ENCODE results near the gene SLC6A5.
"Not testable (repeated sequence)": the region's sequence is repeated elsewhere in the genome, so short reads cannot be mapped to it uniquely, and the experiment has no call there.

The SLC6A5 gene

DNA sequence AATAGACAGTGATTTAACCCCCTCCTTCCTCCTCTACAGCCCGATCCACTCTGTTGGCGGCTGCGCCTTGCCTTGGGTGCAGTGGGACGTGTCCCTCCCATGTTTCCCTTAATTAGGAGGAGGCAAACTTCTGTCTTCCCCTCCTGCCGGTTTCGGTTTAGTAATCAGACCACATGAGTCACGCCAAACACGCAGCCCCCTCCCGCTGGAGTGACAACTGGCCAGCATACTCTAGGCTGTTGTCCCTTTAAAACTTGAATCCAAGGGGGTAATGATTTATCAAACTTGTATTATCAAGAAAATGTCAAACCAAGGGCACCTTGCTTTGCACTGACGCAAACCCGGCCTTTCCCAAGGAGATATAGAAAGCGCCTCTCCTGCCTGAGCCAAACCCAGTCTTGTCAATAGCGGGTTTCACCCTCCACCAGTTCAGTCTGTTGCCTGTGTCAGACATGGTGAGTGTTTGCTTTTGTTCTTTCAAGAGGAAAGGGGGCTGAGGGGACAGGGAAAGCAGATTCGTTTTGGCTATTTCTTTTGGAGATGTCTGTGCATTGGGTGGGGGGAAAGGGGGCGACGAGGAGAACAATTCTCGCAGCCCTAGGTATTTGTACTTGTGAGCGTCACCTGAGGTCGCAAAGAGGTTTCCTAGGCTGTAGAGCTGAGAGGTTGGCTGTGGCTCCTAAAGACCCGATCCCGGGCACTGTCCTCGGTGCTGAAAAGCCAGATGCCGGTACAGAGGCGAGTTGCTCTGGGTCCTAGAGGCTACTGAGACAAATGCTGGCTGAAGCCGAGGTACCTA lies at the start of gene SLC6A5:
TSS of gene SLC6A5 (plus strand) at position 388 of the 799 bp plus-strand sequence. CDS start at position 453, 65 bp downstream.
- H3K9me3 ChIP-seq (replicated peaks in 1 of 11), result peaks cover 28 to 51% (median 43%) of the 10 kb centered on the region in 11 experiments
- H4K20me1 ChIP-seq, result peaks cover 0 to 13% (median 0%) of the 10 kb centered on the region in 11 experiments; a peak in 3 of 22 replicates
- H3K27ac ChIP-seq, result no peak within 1 kb of the TSS
- peaks cover 56 to 76% (median 69%) of the 10 kb centered on the region in 11 experiments for H3K27me3 ChIP-seq
- no peaks in the 10 kb centered on the region for H3K36me3 ChIP-seq
- H3K4me3 ChIP-seq, result no peak within 1 kb of the TSS
- no peak for TF ChIP-seq Cebpa-rat (IDR thresholded peaks at IDR 0.05)
- no peak within 1 kb of the TSS for H3K4me2 ChIP-seq
- H3K9ac ChIP-seq, result no peak within 1 kb of the TSS
- H3K4me1 ChIP-seq, result no peaks in the 10 kb centered on the region

DNA sequence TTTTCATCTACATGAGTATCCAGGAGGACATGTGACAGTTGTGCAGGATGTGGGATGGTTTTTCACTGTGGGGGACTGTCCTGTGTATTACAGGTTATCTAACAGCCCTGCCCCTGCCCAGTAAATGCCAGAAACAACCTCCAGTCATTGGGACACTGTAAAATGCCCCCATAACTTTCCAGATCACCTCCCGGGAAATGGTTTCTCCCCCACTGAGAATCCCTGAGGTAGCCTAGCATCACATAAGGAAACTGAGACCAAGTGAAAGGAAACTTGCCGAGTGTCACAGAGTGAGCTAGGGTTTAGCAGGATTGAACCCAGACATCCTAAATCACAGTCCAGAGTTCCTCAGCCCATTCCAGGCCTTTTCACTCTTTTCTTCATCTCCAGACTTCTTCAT lies 48.3 kb upstream of the SLC6A5 start:
- H3K9me3 ChIP-seq (replicated peaks in 1 of 11), result peaks cover 9 to 16% (median 11%) of the 10 kb centered on the region in 11 experiments
- TF ChIP-seq Cebpa-rat (IDR thresholded peaks at IDR 0.05), result no peak

DNA sequence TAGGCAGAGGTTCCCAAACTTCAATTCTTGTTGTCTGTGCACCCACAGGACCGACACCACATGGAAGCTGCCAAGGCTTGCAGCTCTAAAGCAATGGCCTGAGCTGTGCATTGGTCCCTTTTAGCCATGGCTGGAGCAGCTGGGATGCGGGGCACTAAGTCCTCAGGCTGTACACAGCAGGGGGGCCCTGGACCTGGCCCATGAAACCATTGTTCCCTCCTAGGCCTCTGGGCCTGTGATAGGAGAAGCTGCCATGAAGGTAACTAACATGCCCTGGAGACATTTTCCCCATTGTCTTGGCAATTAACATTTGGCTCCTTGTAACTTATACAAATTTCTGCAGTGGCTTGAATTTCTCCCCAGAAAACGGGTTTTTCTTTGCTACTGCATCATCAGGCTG lies 43.6 kb upstream of the SLC6A5 start:
- Histone ChIP-seq H3K27me3 (no peaks in the 10 kb centered on the region), H4K20me1 (no peaks in the 10 kb centered on the region), H3K4me2 (no peak overlapping the region), H3K9me3 (replicated peaks in 1 of 11) (peaks cover 21 to 32% (median 26%) of the 10 kb centered on the region in 11 experiments), H3K4me3 (no peak overlapping the region), H3K4me1 (no peaks in the 10 kb centered on the region), H3K9ac (no peak overlapping the region), H3K36me3 (no peaks in the 10 kb centered on the region), H3K27ac (no peak overlapping the region)
- no peak for TF ChIP-seq Cebpa-rat (IDR thresholded peaks at IDR 0.05)

More for the DNA sequence above, 48.3 kb upstream of the SLC6A5 start:
- H3K27ac ChIP-seq, result no peak overlapping the region
- no peaks in the 10 kb centered on the region for H3K27me3 ChIP-seq
- no peak overlapping the region for H3K9ac ChIP-seq
- H3K36me3 ChIP-seq, result no peaks in the 10 kb centered on the region
- H4K20me1 ChIP-seq, result no peaks in the 10 kb centered on the region
- H3K4me3 ChIP-seq, result no peak overlapping the region
- H3K4me2 ChIP-seq, result no peak overlapping the region
- H3K4me1 ChIP-seq, result no peaks in the 10 kb centered on the region

DNA sequence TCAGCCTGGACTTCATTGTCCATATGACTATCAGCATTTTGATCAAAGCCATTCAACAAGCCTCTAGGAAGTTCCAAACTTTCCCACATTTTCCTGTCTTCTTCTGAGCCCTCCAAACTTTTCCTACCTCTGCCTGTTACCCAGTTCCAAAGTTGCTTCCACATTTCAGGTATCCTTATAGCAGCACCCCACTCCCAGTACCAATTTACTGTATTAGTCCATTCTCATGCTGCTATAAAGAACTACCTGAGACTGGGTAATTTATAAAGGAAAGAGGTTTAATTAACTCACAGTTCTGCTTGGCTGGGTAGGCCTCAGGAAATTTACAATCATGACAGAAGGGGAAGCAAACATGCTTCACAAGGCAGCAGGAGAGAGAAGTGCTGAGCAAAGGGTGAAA lies 43.0 kb upstream of the SLC6A5 start:
- H3K4me3 ChIP-seq, H3K4me1 ChIP-seq, H3K9ac ChIP-seq, H3K27ac ChIP-seq, H3K27me3 ChIP-seq, H3K4me2 ChIP-seq, H4K20me1 ChIP-seq, H3K36me3 ChIP-seq: not testable (repeated sequence)
- H3K9me3 ChIP-seq (replicated peaks in 1 of 11), result peaks cover 21 to 32% (median 26%) of the 10 kb centered on the region in 11 experiments

DNA sequence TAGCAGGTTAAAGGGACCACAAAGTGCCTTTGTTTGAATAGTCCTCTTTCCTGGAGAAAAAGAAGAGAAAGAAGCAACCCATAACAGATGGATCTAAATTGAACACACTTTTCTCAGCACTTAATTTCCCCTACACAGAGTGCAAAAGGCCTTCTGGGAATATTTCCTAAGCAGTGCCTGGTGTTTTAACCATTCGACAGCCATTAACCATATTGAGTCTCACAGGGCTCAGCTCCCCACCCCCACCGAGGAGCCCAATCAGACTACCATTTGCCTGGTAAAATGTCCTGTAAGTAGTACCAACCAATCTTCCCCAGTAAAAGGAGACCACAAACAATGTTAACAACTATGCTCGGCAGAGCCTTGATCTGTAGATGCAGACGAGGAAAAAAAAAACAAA lies 40.7 kb upstream of the SLC6A5 start:
- H3K4me2 ChIP-seq, result no peak overlapping the region
- H3K36me3 ChIP-seq, result no peaks in the 10 kb centered on the region
- peaks cover 21 to 32% (median 26%) of the 10 kb centered on the region in 11 experiments for H3K9me3 ChIP-seq (replicated peaks in 1 of 11)
- no peak overlapping the region for H3K27ac ChIP-seq
- no peak for TF ChIP-seq Cebpa-rat (IDR thresholded peaks at IDR 0.05)
- no peak overlapping the region for H3K9ac ChIP-seq
- H3K27me3 ChIP-seq, result no peaks in the 10 kb centered on the region
- H4K20me1 ChIP-seq, result no peaks in the 10 kb centered on the region
- H3K4me3 ChIP-seq, result no peak overlapping the region
- no peaks in the 10 kb centered on the region for H3K4me1 ChIP-seq

DNA sequence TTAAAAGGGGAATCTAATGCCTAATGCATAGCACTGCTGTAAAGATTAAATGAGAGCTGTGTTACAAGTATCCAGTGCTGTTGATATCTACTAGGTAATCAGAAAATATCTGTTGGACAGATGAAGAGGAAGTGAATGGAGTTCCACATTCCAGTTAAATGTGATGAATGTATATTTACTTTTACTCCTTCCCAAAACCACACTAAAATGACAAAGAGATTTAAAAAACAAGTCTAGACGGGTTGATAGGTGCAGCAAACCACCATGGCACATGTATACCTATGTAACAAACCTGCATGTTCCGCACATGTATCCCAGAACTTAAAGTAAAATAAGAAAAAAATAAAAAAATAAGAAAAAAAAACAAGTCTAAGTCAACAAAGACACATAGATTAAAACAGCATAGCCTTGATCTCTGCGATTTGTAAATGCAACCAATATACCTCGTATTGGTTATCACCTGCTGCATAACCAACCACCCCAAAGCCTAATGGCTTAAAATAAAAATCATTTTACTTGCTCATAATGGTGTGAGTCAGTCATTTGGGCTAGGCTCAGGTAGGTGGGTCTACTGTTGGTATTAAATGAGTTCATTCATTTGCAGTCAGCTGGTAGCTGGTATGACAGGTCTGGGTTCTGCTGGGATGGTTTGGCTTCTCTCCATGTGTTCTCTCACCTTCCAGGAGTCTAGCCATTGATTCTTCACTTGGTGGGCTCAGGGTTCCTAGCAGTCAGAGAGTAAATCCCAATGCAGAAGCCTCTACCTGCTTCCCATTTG lies 39.7 kb upstream of the SLC6A5 start:
- H3K9ac ChIP-seq, result no peak overlapping the region
- H4K20me1 ChIP-seq, result no peaks in the 10 kb centered on the region
- no peaks in the 10 kb centered on the region for H3K36me3 ChIP-seq
- no peaks in the 10 kb centered on the region for H3K27me3 ChIP-seq
- no peak for TF ChIP-seq Cebpa-rat (IDR thresholded peaks at IDR 0.05)
- H3K9me3 ChIP-seq (replicated peaks in 1 of 11), result peaks cover 21 to 29% (median 26%) of the 10 kb centered on the region in 11 experiments
- H3K4me2 ChIP-seq, result no peak overlapping the region
- H3K4me3 ChIP-seq, result no peak overlapping the region
- no peak overlapping the region for H3K27ac ChIP-seq
- no peaks in the 10 kb centered on the region for H3K4me1 ChIP-seq

DNA sequence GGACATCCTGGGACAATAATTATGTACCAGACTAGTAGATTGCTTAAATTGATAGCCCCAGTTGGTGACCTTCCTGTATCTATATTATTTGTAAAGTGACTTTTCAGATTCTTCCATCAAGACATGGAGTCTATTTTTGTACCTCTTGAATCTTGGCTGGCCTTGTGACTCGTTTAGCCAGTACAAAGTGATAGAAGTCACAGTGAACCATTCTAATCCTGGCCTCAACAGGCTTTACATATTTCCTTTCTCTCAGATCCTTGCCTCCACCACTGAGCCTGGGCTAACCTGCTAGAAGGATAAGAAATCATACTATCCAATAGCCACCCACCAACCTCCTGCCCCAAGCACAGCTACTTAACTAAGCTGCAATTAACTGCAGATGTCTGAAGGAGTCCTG lies 37.5 kb upstream of the SLC6A5 start:
- H3K36me3 ChIP-seq, result no peaks in the 10 kb centered on the region
- no peaks in the 10 kb centered on the region for H4K20me1 ChIP-seq
- H3K9ac ChIP-seq, result no peak overlapping the region
- H3K4me2 ChIP-seq, result no peak overlapping the region
- no peaks in the 10 kb centered on the region for H3K27me3 ChIP-seq
- H3K4me1 ChIP-seq, result no peaks in the 10 kb centered on the region
- TF ChIP-seq Cebpa-rat (IDR thresholded peaks at IDR 0.05), result no peak
- H3K4me3 ChIP-seq, result no peak overlapping the region
- H3K27ac ChIP-seq, result no peak overlapping the region
- H3K9me3 ChIP-seq (replicated peaks in 1 of 11), result peaks cover under 1 to 8% (median 7%) of the 10 kb centered on the region in 11 experiments; a peak in 14 of 22 replicates

DNA sequence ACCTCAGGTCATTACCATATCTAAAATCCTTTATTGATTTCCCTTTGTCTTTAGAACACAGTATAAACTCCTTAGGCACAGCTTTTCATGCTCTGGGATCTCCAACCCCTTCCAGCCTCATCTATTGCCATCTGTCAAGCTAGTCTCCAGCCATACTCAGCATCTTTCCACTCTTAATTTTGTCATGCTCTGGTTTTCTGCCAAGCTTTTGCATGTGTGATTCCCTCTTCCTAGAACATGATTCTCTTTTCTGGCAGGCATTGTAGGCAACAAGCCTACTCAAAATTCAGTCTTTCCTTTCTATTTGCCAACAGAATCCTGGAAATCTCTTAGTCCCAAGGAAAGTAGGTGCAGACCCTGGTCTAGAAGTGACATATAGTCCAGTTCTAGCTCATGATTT lies 35.5 kb upstream of the SLC6A5 start:
- Histone ChIP-seq H3K4me3 (no peak overlapping the region), H3K27ac (no peak overlapping the region), H3K9me3 (replicated peaks in 1 of 11) (no peaks in the 10 kb centered on the region), H3K27me3 (no peaks in the 10 kb centered on the region), H3K4me1 (no peaks in the 10 kb centered on the region), H3K9ac (no peak overlapping the region), H3K36me3 (no peaks in the 10 kb centered on the region), H4K20me1 (no peaks in the 10 kb centered on the region), H3K4me2 (no peak overlapping the region)
- no peak for TF ChIP-seq Cebpa-rat (IDR thresholded peaks at IDR 0.05)

DNA sequence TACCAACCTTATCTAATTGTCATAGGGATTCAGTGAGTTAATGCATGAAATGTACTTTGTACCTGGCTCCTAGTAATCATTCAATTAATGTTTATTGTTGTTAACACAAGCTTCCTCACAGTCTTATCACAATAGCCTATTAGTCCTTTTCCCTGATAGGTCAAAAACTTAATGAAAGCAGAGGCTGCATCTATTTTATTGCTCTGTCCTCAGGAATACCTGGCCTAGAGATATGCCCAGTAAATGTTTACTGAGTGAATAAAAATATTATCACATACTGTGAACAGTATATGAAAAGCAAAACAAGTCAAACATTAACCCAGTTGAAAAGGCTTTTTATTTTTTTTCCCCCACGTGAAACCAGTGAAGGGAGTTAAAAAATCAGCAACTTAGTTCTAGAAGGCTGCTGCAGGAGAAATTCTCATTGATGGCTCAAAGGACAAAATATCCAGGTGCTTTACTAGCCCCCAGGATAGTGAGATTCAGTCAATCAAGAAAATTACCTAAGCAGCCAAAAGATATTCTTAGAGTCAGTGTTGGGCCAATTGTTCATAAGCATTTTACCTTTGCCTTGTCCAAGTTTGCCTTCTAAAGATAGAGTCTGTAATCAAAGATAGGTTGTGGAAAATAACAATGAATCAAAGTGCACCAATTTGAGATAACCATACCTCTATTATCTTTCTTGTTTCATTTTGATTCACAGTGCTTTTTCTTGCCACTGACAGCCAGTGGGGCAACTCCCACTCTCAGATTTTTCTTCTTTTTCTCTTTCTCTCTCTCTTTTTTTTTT lies 34.4 kb upstream of the SLC6A5 start:
- TF ChIP-seq Cebpa-rat (IDR thresholded peaks at IDR 0.05), result no peak
- Histone ChIP-seq H3K27ac (no peak overlapping the region), H3K4me3 (no peak overlapping the region), H3K9me3 (replicated peaks in 1 of 11) (no peaks in the 10 kb centered on the region), H3K27me3 (no peaks in the 10 kb centered on the region), H3K9ac (no peak overlapping the region), H3K4me1 (no peaks in the 10 kb centered on the region), H4K20me1 (no peaks in the 10 kb centered on the region), H3K4me2 (no peak overlapping the region), H3K36me3 (no peaks in the 10 kb centered on the region)

DNA sequence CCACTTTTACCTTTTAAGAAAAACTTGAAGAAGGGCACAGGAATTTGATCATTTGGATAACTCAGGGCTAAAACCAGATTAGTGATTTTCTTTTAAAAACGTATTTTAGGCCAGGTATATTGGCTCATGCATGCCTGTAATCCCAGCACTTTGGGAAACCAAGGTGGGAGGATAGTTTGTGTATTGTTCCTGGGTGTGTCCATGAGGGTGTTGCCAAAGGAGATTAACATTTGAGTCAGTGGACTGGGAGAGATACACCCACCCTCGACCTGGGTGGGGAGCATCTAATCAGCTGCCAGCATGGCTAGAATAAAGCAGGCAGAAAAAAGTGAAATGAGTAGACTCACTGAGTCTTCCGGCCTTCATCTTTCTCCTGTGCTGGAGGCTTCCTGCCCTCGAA lies 33.3 kb upstream of the SLC6A5 start:
- H3K9me3 ChIP-seq (replicated peaks in 1 of 11); H3K4me1 ChIP-seq; H3K4me3 ChIP-seq; H3K4me2 ChIP-seq; H4K20me1 ChIP-seq; H3K36me3 ChIP-seq; H3K27me3 ChIP-seq; H3K27ac ChIP-seq; H3K9ac ChIP-seq: not testable (repeated sequence)
